AG04450 (cell line): ENCODE results near the gene LIN37. TPM values are rescaled to one million over a fixed set of nuclear protein-coding genes. Genes with fewer than 3 reads are reported as not detected.
"Not testable (repeated sequence)": the region's sequence is repeated elsewhere in the genome, so short reads cannot be mapped to it uniquely, and the experiment has no call there.

Experiments used
- CTCF ChIA-PET: fragments of 300-600, 350-600 bp; formaldehyde crosslinking; extraction: SDS; loops from one replicate; lab custom pipeline; 2022; ENCODE audit warnings: antibody characterized with exemption, inconsistent platforms; lab: Charles Lee
- POLR2A ChIA-PET: fragments of 350-600 bp; formaldehyde crosslinking; extraction: SDS; loops from one replicate; lab custom pipeline; 2021; ENCODE audit warnings: antibody characterized with exemption, inconsistent platforms; lab: Yijun Ruan, JAX
- DNase-seq: peaks from one replicate; pipeline ENCODE4 v3.0.0-alpha.2; 2011; ENCODE audit warnings: low read depth, low spot score
- H3K27ac ChIP-seq: one replicate; pipeline ENCODE4 v1.5.1; 2012; ENCODE audit warnings: low read depth, low read length, control low read depth
- H3K27me3 ChIP-seq: one replicate; pipeline ENCODE4 v1.6.0; 2012; ENCODE audit warnings: low read length; ENCODE audit not compliant: control insufficient read depth, insufficient read depth
- H3K4me3 ChIP-seq: 2 replicates; pipeline ENCODE4 v1.5.1; 2011; ENCODE audit warnings: mild to moderate bottlenecking, low read depth, low read length, control low read depth
- H3K9me3 ChIP-seq: 2 replicates; pipeline ENCODE4 v1.5.1; 2012; ENCODE audit warnings: low read length; ENCODE audit not compliant: control insufficient read depth, insufficient read depth
- CTCF ChIP-seq: IDR thresholded peaks from 2 replicates; pipeline ENCODE4 v1.5.1; 2011; ENCODE audit warnings: low read depth, low read length, control low read depth, inconsistent platforms
- polyA plus RNA-seq: library from polyadenylated mRNA; depleted of rRNA; stranded (reverse); fragments of >200 nt; gene quantifications from 2 replicates; pipeline ENCODE4 v1.2.3, GENCODE V29; 2011

The LIN37 gene
- polyA plus RNA-seq, 1 experiment, result 5.5 TPM

DNA sequence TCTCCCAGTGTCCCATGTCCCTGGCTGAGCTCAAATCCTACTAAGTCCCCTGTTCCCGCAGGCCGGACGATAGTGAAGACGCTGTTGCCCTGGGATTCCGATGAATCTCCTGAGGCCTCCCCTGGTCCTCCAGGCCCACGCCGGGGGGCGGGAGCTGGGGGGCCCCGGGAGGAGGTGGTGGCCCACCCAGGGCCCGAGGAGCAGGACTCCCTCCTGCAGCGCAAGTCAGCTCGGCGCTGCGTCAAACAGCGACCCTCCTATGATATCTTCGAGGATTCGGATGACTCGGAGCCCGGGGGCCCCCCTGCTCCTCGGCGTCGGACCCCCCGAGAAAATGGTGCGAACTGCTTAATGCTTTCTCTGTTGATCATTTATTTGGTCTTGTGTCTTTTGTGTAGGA is 24.7 kb upstream of the LIN37 start:
- CTCF ChIA-PET, result no interaction called here
- no peaks in the 10 kb centered on the region for H3K27me3 ChIP-seq
- POLR2A ChIA-PET, result no interaction called here
- H3K9me3 ChIP-seq, result no peaks in the 10 kb centered on the region; the same call in 1 of the 2 replicates
- no peak for TF ChIP-seq CTCF
- H3K4me3 ChIP-seq, result no peak overlapping the region
- no peak overlapping the region for H3K27ac ChIP-seq
- no peak for DNase-seq

- CTCF ChIA-PET, H3K9me3 ChIP-seq, POLR2A ChIA-PET, H3K27ac ChIP-seq, H3K27me3 ChIP-seq, H3K4me3 ChIP-seq, DNase-seq: not testable (repeated sequence)
Observed at GRCh38 chr19:35724132-35724531, 24.2 kb upstream of the LIN37 start.

- H3K9me3 ChIP-seq, result no peaks in the 10 kb centered on the region; the same call in 1 of the 2 replicates
- ChIA-PET CTCF (no interaction called here), POLR2A (no interaction called here)
- no peak overlapping the region for H3K4me3 ChIP-seq
- no peak for TF ChIP-seq CTCF
- H3K27me3 ChIP-seq, result no peaks in the 10 kb centered on the region
- no peak overlapping the region for H3K27ac ChIP-seq
- no peak for DNase-seq
Observed at GRCh38 chr19:35724560-35724959, 23.8 kb upstream of the LIN37 start.

GRCh38 chr19:35725216-35725861 is 23.0 kb upstream of the LIN37 start:
- Histone ChIP-seq H3K27ac (no peak overlapping the region), H3K4me3 (no peak overlapping the region), H3K9me3 (no peaks in the 10 kb centered on the region; the same call in 1 of the 2 replicates), H3K27me3 (no peaks in the 10 kb centered on the region)
- no peak for DNase-seq
- no peak for TF ChIP-seq CTCF
- ChIA-PET CTCF (no interaction called here), POLR2A (no interaction called here)

- ChIA-PET CTCF (interaction anchor here (0.6 to 0.7 kb wide), 2 partner anchors 13 to 207 kb away, joined by 4 read pairs; no protein-coding TSS in a partner anchor), POLR2A (no interaction called here)
- no peak overlapping the region for H3K4me3 ChIP-seq
- DNase-seq, result no peak
- no peaks in the 10 kb centered on the region for H3K27me3 ChIP-seq
- H3K27ac ChIP-seq, result no peak overlapping the region
- TF ChIP-seq CTCF, result no peak
- no peaks in the 10 kb centered on the region; the same call in 1 of the 2 replicates for H3K9me3 ChIP-seq
Observed at GRCh38 chr19:35727053-35727955, 21.1 kb upstream of the LIN37 start.
